Measurements from ENCODE around the gene XRRA1.

The XRRA1 gene

GRCh38 chr11:74824285-74824982, 124.5 kb downstream of the XRRA1 start:
- DNase-seq = no peak

GRCh38 chr11:74822170-74822569, 126.7 kb downstream of the XRRA1 start:
- DNase-seq = no peak

GRCh38 chr11:74820763-74821162, 128.1 kb downstream of the XRRA1 start:
- DNase-seq = peak; percentile 96

- DNase-seq = peak; percentile 23
Measured at GRCh38 chr11:74819400-74819799, 129.5 kb downstream of the XRRA1 start.

- peak; percentile 58 for DNase-seq
Measured at GRCh38 chr11:74818283-74818946, 130.5 kb downstream of the XRRA1 start.

- no peak for DNase-seq
Measured at GRCh38 chr11:74816664-74817063, 132.2 kb downstream of the XRRA1 start.

- DNase-seq = no peak
Measured at GRCh38 chr11:74815966-74816365, 132.9 kb downstream of the XRRA1 start.

- DNase-seq = no peak
Measured at GRCh38 chr11:74809801-74810200, 139.1 kb downstream of the XRRA1 start.

- DNase-seq = no peak
Measured at GRCh38 chr11:74806267-74806666, 142.6 kb downstream of the XRRA1 start.

- DNase-seq = no peak
Measured at GRCh38 chr11:74791333-74792100, 157.4 kb downstream of the XRRA1 start.

All from NCI-H226 (cell line).